SIG-M5 treated with dmso at 0.1 percent for 504 hours (cell line): Measurements from ENCODE around the gene FASTKD1.
A peak's percentile ranks its signal among the peaks of the same experiment; 100 is the strongest.

Experiments
- DNase-seq: peaks from one replicate; lab custom pipeline; 2025; ENCODE audit not compliant: unreplicated experiment; lab: John Stamatoyannopoulos, UW

FASTKD1 gene

GRCh38 chr2:169509955-169510354 is 63.7 kb downstream of the FASTKD1 start:
- no peak for DNase-seq

GRCh38 chr2:169509298-169509885 is 64.3 kb downstream of the FASTKD1 start, which contains the start of gene KLHL41:
Gene KLHL41, plus strand, starts transcription at chr2:169509702. Its CDS starts 77 bp downstream, at chr2:169509779.
- no peak for DNase-seq

GRCh38 chr2:169507698-169508097 is 66.0 kb downstream of the FASTKD1 start:
- DNase-seq: peak; percentile 55

- no peak for DNase-seq
These were observed 69.0 kb downstream of the FASTKD1 start for GRCh38 chr2:169504651-169505050.

GRCh38 chr2:169495310-169495928 is 78.2 kb downstream of the FASTKD1 start:
- no peak for DNase-seq

- no peak for DNase-seq
These were observed 80.3 kb downstream of the FASTKD1 start for GRCh38 chr2:169493360-169493759.

- DNase-seq: no peak
These were observed 82.3 kb downstream of the FASTKD1 start for GRCh38 chr2:169491378-169491777.

- DNase-seq: no peak
These were observed 82.8 kb downstream of the FASTKD1 start for GRCh38 chr2:169490834-169491233.

GRCh38 chr2:169486487-169486886 is 87.2 kb downstream of the FASTKD1 start:
- no peak for DNase-seq

- no peak for DNase-seq
These were observed 88.0 kb downstream of the FASTKD1 start for GRCh38 chr2:169485650-169486138.

GRCh38 chr2:169480079-169480465 is 93.6 kb downstream of the FASTKD1 start:
- DNase-seq: no peak
